Measurements from ENCODE around the gene PARD6B.
"Not testable (repeated sequence)": the region's sequence is repeated elsewhere in the genome, so short reads cannot be mapped to it uniquely, and the experiment has no call there.

PARD6B gene

GRCh38 chr20:50703651-50704438 is 27.5 kb upstream of the PARD6B start:
- not testable (repeated sequence) for DNase-seq (ENCODE audit: low read depth in 2 of 2)

- DNase-seq (ENCODE audit: low read depth in 2 of 2): no peak
Measured at GRCh38 chr20:50704514-50704913, 26.9 kb upstream of the PARD6B start.

GRCh38 chr20:50704971-50705370 is 26.4 kb upstream of the PARD6B start:
- no peak for DNase-seq (ENCODE audit: low read depth in 2 of 2)

DNA sequence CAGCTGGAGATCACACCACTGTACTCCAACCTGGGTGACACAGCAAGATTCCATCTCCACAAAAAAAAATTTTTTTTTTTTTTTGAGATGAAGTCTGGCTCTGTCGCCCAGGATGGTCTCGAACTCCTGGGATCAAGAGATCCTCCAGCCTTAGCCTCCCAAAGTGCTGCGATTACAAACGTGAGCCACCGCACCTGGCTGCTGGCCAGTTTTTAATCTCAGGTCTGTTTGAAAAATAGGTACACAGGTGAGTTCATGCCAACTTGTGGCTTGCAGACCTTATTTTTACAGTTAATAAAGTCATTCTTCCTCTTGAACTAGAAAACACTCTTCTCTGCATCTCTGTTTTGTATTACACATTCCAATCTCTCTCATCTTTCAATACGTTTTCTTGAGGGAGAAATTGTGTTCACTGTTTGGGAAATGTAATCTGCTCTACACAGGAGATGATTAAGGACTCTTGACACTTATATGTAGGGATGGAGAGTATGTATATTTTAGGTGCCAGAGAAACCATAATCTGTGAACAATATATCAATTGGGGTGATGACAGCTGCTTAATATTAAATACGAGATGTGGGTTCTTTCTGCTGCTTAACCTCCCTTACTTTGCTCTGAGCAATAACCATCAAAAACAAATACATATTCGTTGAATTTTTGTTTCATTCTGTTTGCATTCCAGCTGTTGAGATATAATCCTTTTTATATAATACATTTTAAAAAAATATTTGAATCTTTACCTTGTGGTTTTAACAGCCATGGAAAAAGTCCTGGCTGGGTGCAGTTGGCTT is 22.3 kb upstream of the PARD6B start:
- no peak for DNase-seq (ENCODE audit: low read depth in 2 of 2)

GRCh38 chr20:50709636-50709973 is 21.8 kb upstream of the PARD6B start:
- DNase-seq (ENCODE audit: low read depth in 2 of 2): no peak

DNA sequence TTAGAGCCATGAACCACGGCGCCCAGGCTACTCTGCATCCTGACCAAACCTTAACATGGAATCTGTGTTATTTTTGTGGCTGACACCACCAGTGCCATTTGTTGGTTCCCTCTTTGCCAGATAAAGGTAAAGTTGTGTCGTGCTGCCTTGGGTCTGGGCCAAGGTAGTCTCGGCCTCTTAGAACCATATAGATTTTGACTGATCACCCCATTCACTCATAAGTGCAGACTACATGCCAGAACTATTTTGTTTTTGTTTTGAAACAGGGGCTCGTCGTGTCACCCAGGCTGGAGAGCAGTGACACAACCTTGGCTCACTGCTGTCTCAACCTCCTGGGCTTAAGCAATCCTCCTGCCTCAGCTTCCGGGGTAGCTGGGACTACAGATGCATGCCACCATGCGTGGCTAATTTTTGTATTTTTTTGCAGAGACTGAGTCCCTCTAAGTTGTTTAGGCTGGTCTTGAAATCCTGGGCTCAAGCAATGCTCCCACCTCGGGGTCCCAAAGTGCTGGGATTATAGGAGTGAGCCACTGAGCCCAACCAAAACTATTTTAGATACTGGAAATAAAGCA is 20.8 kb upstream of the PARD6B start:
- no peak for DNase-seq (ENCODE audit: low read depth in 2 of 2)

DNA sequence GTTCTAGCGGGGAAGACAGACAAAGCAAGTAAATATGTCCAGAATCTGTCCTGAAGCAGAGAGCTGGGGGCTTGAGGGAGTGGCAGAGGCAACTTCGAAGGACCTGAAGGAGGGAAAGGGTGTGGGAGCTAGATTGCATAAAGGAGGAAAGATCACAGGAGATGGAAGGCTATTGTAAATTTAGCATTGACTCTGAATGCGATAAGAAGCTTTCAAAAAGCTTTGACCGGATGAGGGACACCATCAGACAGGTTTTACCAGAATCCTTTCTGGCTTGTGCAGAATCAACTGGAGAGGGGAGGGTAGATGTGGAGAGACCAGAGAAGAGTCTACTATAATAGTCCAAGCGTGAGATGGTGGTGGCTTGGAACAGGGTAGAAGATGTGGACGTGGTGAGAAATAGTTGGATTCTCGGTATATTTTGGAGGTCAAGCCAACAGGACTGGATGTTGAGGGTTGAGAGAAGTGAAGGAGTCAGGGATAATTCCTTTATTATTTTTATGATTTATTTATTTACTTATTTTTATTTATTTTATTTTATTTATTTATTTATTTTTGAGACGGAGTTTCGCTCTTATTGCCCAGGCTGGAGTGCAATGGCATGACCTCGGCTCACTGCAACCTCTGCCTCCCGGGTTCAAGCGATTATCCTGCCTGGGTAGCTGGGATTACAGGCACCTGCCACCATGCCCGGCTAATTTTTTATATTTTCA is 20.1 kb upstream of the PARD6B start:
- no peak for DNase-seq (ENCODE audit: low read depth in 2 of 2)

- DNase-seq (ENCODE audit: low read depth in 2 of 2): no peak
Measured at GRCh38 chr20:50712771-50713656, 18.4 kb upstream of the PARD6B start.

DNA sequence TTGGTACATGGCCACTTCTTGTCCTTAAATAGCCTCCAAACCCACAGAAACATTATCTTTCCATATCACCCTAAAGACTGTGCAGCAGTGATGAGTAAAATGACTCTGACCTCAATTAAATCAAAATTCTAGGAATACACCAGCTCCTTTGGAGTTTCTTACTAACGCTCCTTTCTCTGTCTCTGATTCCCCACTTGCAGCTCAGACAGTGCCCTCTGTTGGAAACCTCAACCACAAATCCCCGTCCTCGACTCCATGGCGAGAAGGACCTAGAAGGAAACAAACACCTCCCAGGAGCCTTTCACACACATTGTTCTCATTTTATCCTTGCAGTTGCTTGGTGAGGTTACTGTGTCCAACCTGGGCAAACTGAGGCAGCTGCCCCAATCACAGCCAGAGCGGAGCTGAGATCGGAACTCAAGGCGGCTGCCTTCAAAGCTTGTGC is 17.7 kb upstream of the PARD6B start:
- DNase-seq (ENCODE audit: low read depth in 2 of 2): no peak

DNA sequence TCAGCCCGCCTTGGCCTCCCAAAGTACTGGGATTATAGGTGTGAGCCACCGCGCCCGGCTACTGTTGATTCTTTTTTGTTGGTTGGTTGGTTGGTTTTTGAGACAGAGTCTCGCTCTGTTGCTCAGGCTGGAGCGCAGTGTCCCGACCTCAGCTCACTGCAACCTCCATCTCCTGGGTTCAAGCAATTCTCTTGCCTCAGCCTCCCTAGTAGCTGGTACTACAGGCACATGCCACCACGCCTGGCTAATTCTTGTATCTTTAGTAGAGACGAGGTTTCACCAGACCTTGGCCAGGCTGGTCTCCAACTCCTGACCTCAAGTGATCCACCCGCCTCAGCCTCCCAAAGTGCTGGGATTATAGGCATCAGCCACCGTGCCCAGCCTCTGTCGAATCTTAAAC is 17.0 kb upstream of the PARD6B start:
- DNase-seq (ENCODE audit: low read depth in 2 of 2): not testable (repeated sequence)

DNA sequence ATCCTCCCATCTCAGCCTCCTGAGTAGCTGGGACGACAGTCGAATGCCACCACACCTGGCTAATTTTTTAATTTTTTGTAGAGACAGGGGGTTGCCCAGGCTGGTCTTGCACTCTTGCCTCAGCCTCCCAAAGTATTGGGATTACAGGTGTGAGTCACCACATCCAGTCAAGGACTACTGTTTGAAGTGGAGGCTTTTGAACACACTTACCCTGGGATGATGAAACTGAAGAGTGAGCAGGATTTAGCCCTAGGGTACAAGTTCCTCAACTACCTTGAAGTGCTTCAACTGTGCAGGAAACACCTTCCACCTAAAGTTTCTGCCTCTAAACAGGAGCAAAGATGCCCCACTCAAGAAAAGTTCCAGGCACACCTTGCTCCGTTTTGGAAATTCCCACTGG is 15.7 kb upstream of the PARD6B start:
- no peak for DNase-seq (ENCODE audit: low read depth in 2 of 2)

GRCh38 chr20:50716518-50716917 is 14.9 kb upstream of the PARD6B start:
- DNase-seq (ENCODE audit: low read depth in 2 of 2): no peak

- DNase-seq (ENCODE audit: low read depth in 2 of 2): no peak
Measured at GRCh38 chr20:50717312-50717711, 14.1 kb upstream of the PARD6B start.

DNA sequence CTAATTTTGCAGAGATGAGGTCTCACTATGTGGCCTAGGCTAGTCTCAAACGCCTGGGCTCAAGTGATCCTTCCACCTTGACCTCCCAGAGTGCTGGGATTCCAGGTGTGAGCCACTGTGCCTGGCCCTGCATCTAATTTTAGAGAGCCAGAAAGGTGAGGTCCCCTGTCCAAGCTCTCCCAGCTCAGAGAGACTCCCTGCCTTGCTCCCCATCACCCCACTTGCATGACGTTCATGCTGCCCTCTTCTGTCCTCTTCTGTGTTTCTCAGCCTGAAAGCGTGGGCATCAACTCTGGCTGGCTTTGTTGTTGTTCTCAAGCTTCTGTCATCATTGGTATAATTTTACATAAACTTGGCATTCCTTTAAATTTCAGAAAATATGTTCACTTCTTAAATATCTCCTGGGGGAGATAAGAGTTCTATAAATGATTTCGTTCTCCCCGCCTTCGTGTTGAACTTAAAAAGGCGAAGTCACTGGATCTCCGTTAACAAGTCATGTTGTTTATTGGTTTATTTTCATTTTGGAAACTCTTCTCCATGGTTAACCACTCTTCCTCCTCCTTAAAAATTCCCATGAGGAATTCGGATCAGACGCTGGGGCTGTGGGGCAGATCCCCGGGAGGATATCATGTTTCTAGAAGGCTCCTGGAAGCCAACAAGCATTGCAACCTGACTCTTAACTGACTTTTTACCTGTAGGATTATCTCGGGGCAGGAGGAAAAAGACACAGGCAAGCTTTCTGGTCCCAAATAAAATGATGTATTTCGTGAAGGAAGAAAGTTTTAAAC is 13.2 kb upstream of the PARD6B start:
- DNase-seq (ENCODE audit: low read depth in 2 of 2): no peak

DNA sequence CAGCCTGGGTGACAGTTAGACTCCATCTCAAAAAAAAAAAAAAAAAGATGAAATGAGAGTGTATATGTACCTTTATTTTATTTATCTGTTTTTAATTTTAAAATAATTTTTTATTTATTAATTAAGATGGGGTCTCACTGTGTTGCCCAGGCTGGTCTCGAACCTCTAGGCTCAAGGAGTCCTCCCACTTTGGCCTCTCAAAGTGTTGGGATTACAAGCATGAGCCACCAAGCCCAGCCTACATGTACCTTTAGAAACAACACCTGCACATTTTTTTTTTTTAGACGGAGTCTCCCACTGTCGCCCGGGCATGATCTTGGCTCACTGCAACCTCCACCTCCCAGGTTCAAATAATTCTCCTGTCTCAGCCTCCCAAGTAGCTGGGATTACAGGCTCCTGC is 12.1 kb upstream of the PARD6B start:
- no peak for DNase-seq (ENCODE audit: low read depth in 2 of 2)

- no peak for DNase-seq (ENCODE audit: low read depth in 2 of 2)
Measured at GRCh38 chr20:50720026-50720425, 11.4 kb upstream of the PARD6B start.

DNA sequence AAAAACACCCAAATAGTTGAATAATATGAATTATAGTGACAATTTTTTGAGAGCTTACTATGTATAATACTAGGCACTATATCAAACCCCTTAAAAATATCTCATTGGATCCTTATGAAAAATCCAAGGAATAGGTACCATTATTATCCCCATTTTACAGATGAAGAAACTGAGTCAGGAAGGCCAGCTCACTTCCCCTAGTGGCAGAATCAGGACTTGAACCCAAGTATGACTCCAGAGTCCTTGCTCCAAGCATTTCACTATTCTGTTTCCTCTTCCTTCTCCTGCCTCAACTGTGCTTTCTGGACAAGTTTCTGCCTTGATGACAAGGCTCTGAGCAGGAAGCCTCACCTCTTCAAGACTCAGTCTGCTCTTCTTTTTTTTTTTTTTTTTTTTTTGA is 10.8 kb upstream of the PARD6B start:
- no peak for DNase-seq (ENCODE audit: low read depth in 2 of 2)

GRCh38 chr20:50721881-50722281 is 9.5 kb upstream of the PARD6B start:
- no peak for DNase-seq (ENCODE audit: low read depth in 2 of 2)

- DNase-seq (ENCODE audit: low read depth in 2 of 2): no peak
Measured at GRCh38 chr20:50722424-50723155, 8.8 kb upstream of the PARD6B start.

DNA sequence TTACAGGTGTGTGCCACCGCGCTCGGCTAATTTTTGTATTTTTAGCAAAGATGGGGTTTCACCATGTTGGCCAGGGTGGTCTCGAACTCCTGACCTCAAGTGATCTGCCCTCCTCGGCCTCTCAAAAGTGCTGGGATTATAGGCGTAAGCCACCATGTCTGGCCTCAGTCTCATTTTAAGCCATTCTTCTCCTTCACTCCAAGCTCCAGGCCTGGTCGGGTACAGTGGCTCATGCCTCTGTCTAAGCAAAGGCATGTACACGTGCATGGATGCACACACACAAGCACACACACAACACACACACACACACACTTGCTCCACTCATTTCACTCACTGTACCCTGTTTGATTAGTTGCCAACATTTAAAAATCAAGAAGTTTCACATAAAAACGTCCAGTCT is 7.7 kb upstream of the PARD6B start:
- no peak for DNase-seq (ENCODE audit: low read depth in 2 of 2)
